ENCODE measurements around the gene ARHGEF7. TPM values are rescaled to one million over a fixed set of nuclear protein-coding genes. Genes with fewer than 3 reads are reported as not detected.

The ARHGEF7 gene
- total RNA-seq, 2 donors from 2014 or later: 49.5 to 53.5 TPM

GRCh38 chr13:111296417-111296816, 181.3 kb downstream of the ARHGEF7 start:
- no peak for DNase-seq
- Mint-ChIP-seq H3K27ac (no peak overlapping the region), H3K36me3 (ENCODE audit: low read depth) (peaks cover 30% of the 10 kb centered on the region), H3K9me3 (no peaks in the 10 kb centered on the region), H3K4me3 (no peak overlapping the region), H3K4me1 (no peaks in the 10 kb centered on the region), H3K27me3 (ENCODE audit: insufficient read depth) (no peaks in the 10 kb centered on the region)
- 83 to 95% methylated on average over 2 to 3 of the region's 6 CpGs for WGBS, 2 experiments (ENCODE audit: insufficient coverage in 1 of 2, insufficient read length in 1 of 2)
- H3K4me1 ChIP-seq (ENCODE audit: control insufficient read depth, insufficient read depth, low read length): no peaks in the 10 kb centered on the region
- no peaks in the 10 kb centered on the region for H3K9me3 ChIP-seq (ENCODE audit: control insufficient read depth, low read length)
- H3K36me3 ChIP-seq (ENCODE audit: control insufficient read depth, insufficient read depth, low read length): peaks cover 52% of the 10 kb centered on the region
- TF ChIP-seq, protein P1, sequence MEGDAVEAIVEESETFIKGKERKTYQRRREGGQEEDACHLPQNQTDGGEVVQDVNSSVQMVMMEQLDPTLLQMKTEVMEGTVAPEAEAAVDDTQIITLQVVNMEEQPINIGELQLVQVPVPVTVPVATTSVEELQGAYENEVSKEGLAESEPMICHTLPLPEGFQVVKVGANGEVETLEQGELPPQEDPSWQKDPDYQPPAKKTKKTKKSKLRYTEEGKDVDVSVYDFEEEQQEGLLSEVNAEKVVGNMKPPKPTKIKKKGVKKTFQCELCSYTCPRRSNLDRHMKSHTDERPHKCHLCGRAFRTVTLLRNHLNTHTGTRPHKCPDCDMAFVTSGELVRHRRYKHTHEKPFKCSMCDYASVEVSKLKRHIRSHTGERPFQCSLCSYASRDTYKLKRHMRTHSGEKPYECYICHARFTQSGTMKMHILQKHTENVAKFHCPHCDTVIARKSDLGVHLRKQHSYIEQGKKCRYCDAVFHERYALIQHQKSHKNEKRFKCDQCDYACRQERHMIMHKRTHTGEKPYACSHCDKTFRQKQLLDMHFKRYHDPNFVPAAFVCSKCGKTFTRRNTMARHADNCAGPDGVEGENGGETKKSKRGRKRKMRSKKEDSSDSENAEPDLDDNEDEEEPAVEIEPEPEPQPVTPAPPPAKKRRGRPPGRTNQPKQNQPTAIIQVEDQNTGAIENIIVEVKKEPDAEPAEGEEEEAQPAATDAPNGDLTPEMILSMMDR (conservative IDR thresholded peaks at IDR 0.05): no peak
- H3K9ac ChIP-seq (ENCODE audit: extremely low read depth, low read length, poor library complexity, severe bottlenecking): no peak overlapping the region
- no peak overlapping the region for H3K27ac ChIP-seq (ENCODE audit: low read depth, low read length)
- H3K27me3 ChIP-seq (ENCODE audit: control insufficient read depth, insufficient read depth, low read length, poor library complexity, severe bottlenecking): no peaks in the 10 kb centered on the region
- no peak overlapping the region for H3K4me3 ChIP-seq (ENCODE audit: low read length)

DNA sequence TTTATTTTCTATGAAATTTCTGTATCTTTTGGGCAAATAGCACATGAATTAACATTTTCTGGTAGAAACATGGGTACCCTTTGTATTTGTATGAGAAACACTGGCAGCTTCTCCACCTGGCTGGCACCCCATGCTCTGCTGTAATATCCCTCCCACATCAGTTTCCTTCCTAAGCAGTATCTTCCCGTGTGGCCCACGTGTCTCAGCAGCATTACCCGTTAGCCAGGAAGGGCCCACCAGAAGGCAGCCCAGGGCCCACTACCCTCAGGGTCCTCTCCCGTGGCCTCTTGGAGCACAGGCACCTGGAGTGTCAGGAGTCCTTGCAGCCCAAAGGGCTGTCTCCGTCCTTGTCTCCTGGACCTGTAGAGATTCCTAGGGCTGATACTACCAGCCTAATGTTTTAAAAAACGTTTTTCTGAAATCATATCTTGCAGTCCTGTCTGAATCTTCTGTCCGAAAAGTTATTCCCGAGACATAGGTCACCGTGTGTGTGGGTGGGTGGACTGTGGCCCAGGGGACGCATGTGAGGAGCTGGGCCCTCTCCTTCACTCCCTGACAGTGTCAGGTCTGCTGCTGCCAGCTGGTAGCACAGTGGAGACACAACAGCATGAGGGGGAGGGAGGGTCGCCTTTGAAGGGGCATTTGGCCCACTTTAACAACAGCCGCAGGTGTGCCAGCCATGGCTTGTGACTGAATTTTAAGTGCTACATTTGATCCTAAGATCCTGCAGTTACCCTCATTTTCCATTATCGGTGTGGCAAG, 183.3 kb downstream of the ARHGEF7 start:
- 91 to 93% methylated on average over 11 to 13 of the region's 13 CpGs for whole genome bisulfite sequencing, 2 experiments (ENCODE audit: insufficient coverage in 1 of 2, insufficient read length in 1 of 2)
- Histone ChIP-seq H3K4me3 (ENCODE audit: low read length) (no peak overlapping the region), H3K4me1 (ENCODE audit: control insufficient read depth, insufficient read depth, low read length) (no peaks in the 10 kb centered on the region), H3K27me3 (ENCODE audit: control insufficient read depth, insufficient read depth, low read length, poor library complexity, severe bottlenecking) (no peaks in the 10 kb centered on the region), H3K9me3 (ENCODE audit: control insufficient read depth, low read length) (no peaks in the 10 kb centered on the region), H3K36me3 (ENCODE audit: control insufficient read depth, insufficient read depth, low read length) (peaks cover 50% of the 10 kb centered on the region), H3K9ac (ENCODE audit: extremely low read depth, low read length, poor library complexity, severe bottlenecking) (no peak overlapping the region), H3K27ac (ENCODE audit: low read depth, low read length) (no peak overlapping the region)
- no peak overlapping the region for H3K27ac Mint-ChIP-seq
- H3K36me3 Mint-ChIP-seq (ENCODE audit: low read depth): peaks cover 35% of the 10 kb centered on the region
- H3K4me3 Mint-ChIP-seq: no peak overlapping the region
- TF ChIP-seq, protein P1 (conservative IDR thresholded peaks at IDR 0.05): no peak
- H3K9me3 Mint-ChIP-seq: no peaks in the 10 kb centered on the region
- no peak for DNase-seq
- H3K27me3 Mint-ChIP-seq (ENCODE audit: insufficient read depth): no peaks in the 10 kb centered on the region
- H3K4me1 Mint-ChIP-seq: no peaks in the 10 kb centered on the region

GRCh38 chr13:111302045-111302726, 187.1 kb downstream of the ARHGEF7 start:
- Mint-ChIP-seq H3K4me3 (no peak overlapping the region), H3K27ac (no peak overlapping the region), H3K4me1 (no peaks in the 10 kb centered on the region), H3K9me3 (no peaks in the 10 kb centered on the region), H3K27me3 (ENCODE audit: insufficient read depth) (no peaks in the 10 kb centered on the region), H3K36me3 (ENCODE audit: low read depth) (peaks cover 63% of the 10 kb centered on the region)
- DNase-seq: no peak
- H3K4me3 ChIP-seq (ENCODE audit: low read length): no peak overlapping the region
- H3K36me3 ChIP-seq (ENCODE audit: control insufficient read depth, insufficient read depth, low read length): peaks cover 62% of the 10 kb centered on the region
- TF ChIP-seq, protein P1 (conservative IDR thresholded peaks at IDR 0.05): no peak
- WGBS, 2 experiments (ENCODE audit: insufficient coverage in 1 of 2, insufficient read length in 1 of 2): 90 to 91% methylated on average over 20 to 22 of the region's 22 CpGs
- no peak overlapping the region for H3K27ac ChIP-seq (ENCODE audit: low read depth, low read length)
- H3K9ac ChIP-seq (ENCODE audit: extremely low read depth, low read length, poor library complexity, severe bottlenecking): no peak overlapping the region
- H3K27me3 ChIP-seq (ENCODE audit: control insufficient read depth, insufficient read depth, low read length, poor library complexity, severe bottlenecking): no peaks in the 10 kb centered on the region
- no peaks in the 10 kb centered on the region for H3K9me3 ChIP-seq (ENCODE audit: control insufficient read depth, low read length)
- no peaks in the 10 kb centered on the region for H3K4me1 ChIP-seq (ENCODE audit: control insufficient read depth, insufficient read depth, low read length)
